Upper lobe of right lung (tissue), 1 donor: ENCODE data around the gene TAS2R8. TPM values are rescaled to one million over a fixed set of nuclear protein-coding genes. Genes with fewer than 3 reads are reported as not detected.
"Not testable (repeated sequence)": the region's sequence is repeated elsewhere in the genome, so short reads cannot be mapped to it uniquely, and the experiment has no call there.

Experiments
- ATAC-seq: fragments of 200-7000 bp; cut with Tn5 transposase; one replicate; pipeline ENCODE4 v1.9.1; 2020; ENCODE audit warnings: mild to moderate bottlenecking, moderate library complexity
- DNase-seq: peaks from one replicate; pipeline ENCODE4 v3.0.0-alpha.2; 2020
- H3K27ac ChIP-seq: fragments of 200-600 bp; one replicate; pipeline ENCODE4 v1.8.0; 2022
- H3K27me3 ChIP-seq: fragments of 200-600 bp; one replicate; pipeline ENCODE4 v1.8.0; 2022; ENCODE audit warnings: mild to moderate bottlenecking
- H3K36me3 ChIP-seq: fragments of 200-600 bp; one replicate; pipeline ENCODE4 v1.8.0; 2022
- H3K4me1 ChIP-seq: fragments of 200-600 bp; one replicate; pipeline ENCODE4 v1.8.0; 2022
- H3K4me3 ChIP-seq: fragments of 200-600 bp; one replicate; pipeline ENCODE4 v1.8.0; 2022; ENCODE audit warnings: mild to moderate bottlenecking
- H3K9me3 ChIP-seq: fragments of 200-600 bp; one replicate; pipeline ENCODE4 v1.8.0; 2022
- CTCF ChIP-seq: fragments of 200-600 bp; IDR thresholded peaks from one replicate; pipeline ENCODE4 v1.8.0; 2022; ENCODE audit warnings: antibody characterized with exemption
- intact Hi-C: fragments of 100-400 bp; cut with DNase I; formaldehyde crosslinking; loops from one replicate; pipeline ENCODE4 v1.11.0; 2022
- total RNA-seq: library from RNA; stranded (reverse); fragmentation: NEBNext Ultra II Directional; extraction: Animal tissue kit (Norgen Biotek cat#: 25700); gene quantifications from one replicate; pipeline ENCODE4 v1.2.1, GENCODE V29; 2021
- donor health status: DM: no; HTN: yes; CAD: no; lungs with severe emphysema.

The TAS2R8 gene
- total RNA-seq, 1 donor from 2014 or later, result not detected

- intact Hi-C loops, result no loop called here
- Histone ChIP-seq H3K9me3 (no peaks in the 10 kb centered on the region), H3K4me3 (no peak overlapping the region), H3K27me3 (no peaks in the 10 kb centered on the region), H3K36me3 (no peaks in the 10 kb centered on the region), H3K4me1 (no peaks in the 10 kb centered on the region), H3K27ac (no peak overlapping the region)
- DNase-seq (no peak), ATAC-seq (no peak)
- TF ChIP-seq CTCF, result no peak
These were observed 4.9 kb upstream of the TAS2R8 start for GRCh38 chr12:10811883-10812536.

- ATAC-seq (no peak), DNase-seq (no peak)
- H3K27me3 ChIP-seq, result no peaks in the 10 kb centered on the region
- no peaks in the 10 kb centered on the region for H3K36me3 ChIP-seq
- H3K27ac ChIP-seq, result no peak within 1 kb of the TSS
- TF ChIP-seq CTCF, result no peak
- H3K9me3 ChIP-seq, result no peaks in the 10 kb centered on the region
- intact Hi-C loops, result no loop called here
- no peak within 1 kb of the TSS for H3K4me3 ChIP-seq
- H3K4me1 ChIP-seq, result no peaks in the 10 kb centered on the region
These were observed 3.0 kb upstream of the TAS2R8 start, which contains the start of gene TAS2R9 for GRCh38 chr12:10810068-10810467. TSS of gene TAS2R9 (minus strand) at chr12:10810168. CDS start at chr12:10810075, 93 bp downstream.

GRCh38 chr12:10802587-10802986 is 4.5 kb downstream of the TAS2R8 start, which contains the start of gene TAS2R7:
TSS of gene TAS2R7 (minus strand) at chr12:10802627. CDS start at chr12:10802570, 57 bp downstream.
- Histone ChIP-seq H3K27me3 (no peaks in the 10 kb centered on the region), H3K27ac (no peak within 1 kb of the TSS), H3K4me1 (no peaks in the 10 kb centered on the region), H3K9me3 (no peaks in the 10 kb centered on the region), H3K36me3 (no peaks in the 10 kb centered on the region), H3K4me3 (no peak within 1 kb of the TSS)
- TF ChIP-seq CTCF, result no peak
- intact Hi-C loops, result no loop called here
- ATAC-seq (no peak), DNase-seq (no peak)

- H3K36me3 ChIP-seq, result no peaks in the 10 kb centered on the region
- no peak overlapping the region for H3K27ac ChIP-seq
- no peak overlapping the region for H3K4me3 ChIP-seq
- intact Hi-C loops, result no loop called here
- no peak for TF ChIP-seq CTCF
- ATAC-seq (no peak), DNase-seq (no peak)
- no peaks in the 10 kb centered on the region for H3K27me3 ChIP-seq
- no peaks in the 10 kb centered on the region for H3K4me1 ChIP-seq
- H3K9me3 ChIP-seq, result no peaks in the 10 kb centered on the region
These were observed 5.3 kb downstream of the TAS2R8 start for GRCh38 chr12:10801741-10802140.

GRCh38 chr12:10794222-10794621 is 12.9 kb downstream of the TAS2R8 start:
- intact Hi-C loops, result no loop called here
- H3K9me3 ChIP-seq, result no peaks in the 10 kb centered on the region
- H3K4me1 ChIP-seq, result no peaks in the 10 kb centered on the region
- ATAC-seq (no peak), DNase-seq (no peak)
- H3K27me3 ChIP-seq, result no peaks in the 10 kb centered on the region
- TF ChIP-seq CTCF, result no peak
- no peaks in the 10 kb centered on the region for H3K36me3 ChIP-seq
- no peak overlapping the region for H3K4me3 ChIP-seq
- H3K27ac ChIP-seq, result no peak overlapping the region

DNA sequence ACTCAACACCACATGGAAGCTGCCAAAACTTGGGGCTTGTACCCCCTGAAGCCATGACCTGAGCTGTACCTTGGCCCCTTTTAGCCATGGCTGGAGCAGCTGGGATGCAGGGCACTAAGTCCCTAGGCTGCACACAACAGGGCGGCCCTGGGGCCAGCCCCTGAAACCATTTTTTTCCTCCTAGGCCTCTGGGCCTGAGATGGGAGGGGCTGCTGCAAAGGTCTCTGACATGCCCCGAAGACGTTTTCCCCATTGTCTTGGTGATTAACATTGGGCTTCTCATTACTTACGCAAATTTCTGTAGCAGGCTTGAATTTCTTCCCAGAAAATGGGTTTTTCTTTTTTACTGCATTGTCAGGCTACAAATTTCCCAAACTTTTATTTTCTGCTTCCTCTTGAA is 15.3 kb downstream of the TAS2R8 start:
- H3K27ac ChIP-seq, H3K9me3 ChIP-seq, H3K36me3 ChIP-seq, H3K4me1 ChIP-seq, intact Hi-C loops, DNase-seq, ATAC-seq, H3K27me3 ChIP-seq, H3K4me3 ChIP-seq: not testable (repeated sequence)
